IMR-90 (cell line): ENCODE measurements around the gene HMX1. TPM values are rescaled to one million over a fixed set of nuclear protein-coding genes. Genes with fewer than 3 reads are reported as not detected.

Experiments
- ATAC-seq: fragments of 200-7000 bp; cut with Tn5 transposase; 2 replicates; pipeline ENCODE4 v1.9.1; 2020; ENCODE audit warnings: low read depth, mild to moderate bottlenecking, moderate library complexity
- BruUV-seq: library from RNA; stranded (reverse); fragments of 400-500 nt; replicated peaks from 2 replicates; lab custom pipeline; 2021; lab: Mats Ljungman, UMichigan
- CTCF ChIA-PET: fragments of 300-600 bp; formaldehyde crosslinking; extraction: SDS; loops from one replicate; lab custom pipeline; 2021; ENCODE audit warnings: antibody characterized with exemption; lab: Yijun Ruan, JAX
- POLR2A ChIA-PET: fragments of 300-600 bp; sonication (Branson Sonifier 250); formaldehyde crosslinking; loops from one replicate; lab custom pipeline; 2022; ENCODE audit warnings: antibody characterized with exemption; ENCODE audit not compliant: unreplicated experiment; lab: Charles Lee
- DNase-seq: peaks from one replicate; pipeline ENCODE4 v3.0.0; 2013
- H2AFZ ChIP-seq: replicated peaks from 2 replicates; pipeline ENCODE3; 2013; ENCODE audit warnings: low read length, mild to moderate bottlenecking; ENCODE audit not compliant: poor library complexity
- H2AK5ac ChIP-seq: 2 replicates; pipeline ENCODE4 v1.6.1; 2013; ENCODE audit warnings: low read depth, low read length, inconsistent platforms
- H2AK9ac ChIP-seq: replicated peaks from 2 replicates; pipeline ENCODE3; 2013; ENCODE audit warnings: mild to moderate bottlenecking, low read depth, low read length, moderate library complexity; ENCODE audit not compliant: poor library complexity
- H2BK120ac ChIP-seq: 2 replicates; pipeline ENCODE4 v1.6.1; 2013; ENCODE audit warnings: low read depth, low read length, inconsistent platforms
- H2BK15ac ChIP-seq: 3 replicates; pipeline ENCODE4 v1.6.1; 2013; ENCODE audit warnings: low read depth, low read length, inconsistent platforms
- H2BK20ac ChIP-seq: 2 replicates; pipeline ENCODE4 v1.6.1; 2013; ENCODE audit warnings: low read depth, mild to moderate bottlenecking, inconsistent platforms, low read length, moderate library complexity
- H2BK5ac ChIP-seq: 2 replicates; pipeline ENCODE4 v1.6.1; 2013; ENCODE audit warnings: mild to moderate bottlenecking, low read depth, low read length, inconsistent platforms; ENCODE audit not compliant: poor library complexity, severe bottlenecking
- H3K14ac ChIP-seq: replicated peaks from 2 replicates; pipeline ENCODE4 v1.6.1; 2013; ENCODE audit warnings: low read depth, low read length, inconsistent platforms
- H3K18ac ChIP-seq: 2 replicates; pipeline ENCODE4 v1.6.1; 2013; ENCODE audit warnings: low read depth, low read length, control low read depth
- H3K23ac ChIP-seq: 2 replicates; pipeline ENCODE4 v1.6.1; 2013; ENCODE audit warnings: low read depth, low read length, inconsistent platforms
- H3K27ac ChIP-seq: 2 replicates; pipeline ENCODE4 v1.5.1; 2013; ENCODE audit warnings: mild to moderate bottlenecking, control low read depth, low read length; ENCODE audit not compliant: insufficient read depth
- H3K27me3 ChIP-seq: 2 replicates; pipeline ENCODE4 v1.6.1; 2013; ENCODE audit warnings: low read length; ENCODE audit not compliant: control insufficient read depth, insufficient read depth
- H3K36me3 ChIP-seq: 2 replicates; pipeline ENCODE4 v1.6.1; 2013; ENCODE audit warnings: low read length, mixed read lengths; ENCODE audit not compliant: control insufficient read depth, insufficient read depth
- H3K4ac ChIP-seq: 2 replicates; pipeline ENCODE4 v1.6.1; 2013; ENCODE audit warnings: low read depth, low read length, inconsistent platforms
- H3K4me1 ChIP-seq: 2 replicates; pipeline ENCODE4 v1.6.1; 2013; ENCODE audit warnings: low read length, mixed read lengths; ENCODE audit not compliant: control insufficient read depth, insufficient read depth
- H3K4me2 ChIP-seq: 2 replicates; pipeline ENCODE4 v1.6.1; 2013; ENCODE audit warnings: low read depth, mild to moderate bottlenecking, control low read depth, low read length, moderate library complexity
- H3K4me3 ChIP-seq: 2 replicates; pipeline ENCODE4 v1.5.1; 2013; ENCODE audit warnings: low read depth, mild to moderate bottlenecking, control low read depth, low read length, moderate library complexity; ENCODE audit not compliant: insufficient read depth
- H3K56ac ChIP-seq: 2 replicates; pipeline ENCODE4 v1.6.1; 2013; ENCODE audit warnings: low read length, inconsistent platforms; ENCODE audit not compliant: insufficient read depth; ENCODE audit errors: extremely low read depth
- H3K79me1 ChIP-seq, 2 experiments: 2 replicates each; pipeline ENCODE4 v1.6.1; 2013; ENCODE audit warnings: low read length in 2 of 2, inconsistent platforms in 1 of 2, low read depth in 1 of 2
- H3K9ac ChIP-seq: 2 replicates; pipeline ENCODE4 v1.6.1; 2013; ENCODE audit warnings: low read depth, low read length, control low read depth
- H3K9me1 ChIP-seq: 2 replicates; pipeline ENCODE4 v1.6.1; 2013; ENCODE audit warnings: low read length, inconsistent platforms; ENCODE audit not compliant: insufficient read depth
- H3K9me3 ChIP-seq: 2 replicates; pipeline ENCODE4 v1.6.1; 2013; ENCODE audit warnings: low read length; ENCODE audit not compliant: control insufficient read depth, insufficient read depth
- H4K20me1 ChIP-seq: 2 replicates; pipeline ENCODE4 v1.6.1; 2013; ENCODE audit warnings: low read length, inconsistent platforms; ENCODE audit not compliant: insufficient read depth
- H4K5ac ChIP-seq: 2 replicates; pipeline ENCODE4 v1.6.1; 2013; ENCODE audit warnings: mild to moderate bottlenecking, low read depth, low read length, control low read depth
- H4K8ac ChIP-seq, 2 experiments: 2 replicates each; pipeline ENCODE4 v1.6.1; 2013; ENCODE audit warnings: low read depth in 2 of 2, low read length in 2 of 2, control low read depth in 1 of 2, inconsistent platforms in 1 of 2
- H4K91ac ChIP-seq: 2 replicates; pipeline ENCODE4 v1.6.1; 2013; ENCODE audit warnings: low read depth, low read length, inconsistent platforms; ENCODE audit not compliant: insufficient read depth
- CHD1 ChIP-seq: IDR thresholded peaks from 2 replicates; pipeline ENCODE4 v1.6.1; 2012; ENCODE audit warnings: low read depth, low read length, improper control_type of control experiment
- CTCF ChIP-seq: conservative IDR thresholded peaks from 2 replicates; pipeline ENCODE4 v1.5.1; 2012; ENCODE audit warnings: mild to moderate bottlenecking, low read depth, low read length, improper control_type of control experiment
- FOS ChIP-seq: fragments of 150-350 bp; IDR thresholded peaks from 2 replicates; pipeline ENCODE4 v1.6.1; 2016; ENCODE audit warnings: low read depth, low read length
- MAFK ChIP-seq: IDR thresholded peaks from 2 replicates; pipeline ENCODE4 v1.6.1; 2012; ENCODE audit warnings: low read depth, low read length, improper control_type of control experiment
- MAZ ChIP-seq: IDR thresholded peaks from 2 replicates; pipeline ENCODE4 v1.6.1; 2012; ENCODE audit warnings: low read depth, mild to moderate bottlenecking, low read length, improper control_type of control experiment, moderate library complexity, borderline replicate concordance
- MXI1 ChIP-seq: IDR thresholded peaks from 2 replicates; pipeline ENCODE4 v1.6.1; 2012; ENCODE audit warnings: low read depth, mild to moderate bottlenecking, low read length, moderate library complexity, borderline replicate concordance
- NFE2L2 ChIP-seq: fragments of 150-350 bp; IDR thresholded peaks from 2 replicates; pipeline ENCODE4 v1.6.1; 2016; ENCODE audit warnings: low read depth, mild to moderate bottlenecking, low read length
- POLR2A ChIP-seq: IDR thresholded peaks from 2 replicates; pipeline ENCODE4 v1.6.1; 2012; ENCODE audit warnings: mild to moderate bottlenecking, low read depth, low read length
- RAD21 ChIP-seq: IDR thresholded peaks from 2 replicates; pipeline ENCODE4 v1.6.1; 2012; ENCODE audit warnings: low read length, improper control_type of control experiment
- RCOR1 ChIP-seq: IDR thresholded peaks from 2 replicates; pipeline ENCODE4 v1.6.1; 2012; ENCODE audit warnings: mild to moderate bottlenecking, low read length, improper control_type of control experiment; ENCODE audit not compliant: insufficient replicate concordance
- RFX5 ChIP-seq: IDR thresholded peaks from 2 replicates; pipeline ENCODE4 v1.8.0; 2012; ENCODE audit warnings: low read depth, mild to moderate bottlenecking, low read length, moderate library complexity
- SMC3 ChIP-seq: fragments of 150-350 bp; IDR thresholded peaks from 2 replicates; pipeline ENCODE4 v1.6.1; 2016; ENCODE audit warnings: low read depth, mild to moderate bottlenecking, antibody characterized with exemption, low read length, moderate library complexity
- USF2 ChIP-seq: fragments of 150-350 bp; IDR thresholded peaks from 2 replicates; pipeline ENCODE4 v1.6.1; 2017; ENCODE audit warnings: mild to moderate bottlenecking, antibody characterized with exemption, low read length, low read depth
- WGBS, 2 experiments: methylation state at CpG; one replicate each; pipeline versions ENCODE4 v1.1.5 to v1.1.7; 2013; ENCODE audit warnings: missing lambda C conversion rate in 2 of 2; ENCODE audit not compliant: insufficient read length in 1 of 2; ENCODE audit errors: extremely low coverage in 2 of 2; 5-methylcytosine and 5-hydroxymethylcytosine counted together
- dilution Hi-C: fragments of 300-500 bp; cut with HindIII; formaldehyde crosslinking; loops from one replicate; pipeline ENCODE4 v1.14.3; 2018; ENCODE audit warnings: low sequenced_read_pairs; ENCODE audit not compliant: unreplicated experiment
- in situ Hi-C: fragments of 300-500 bp; cut with MboI; formaldehyde crosslinking; loops from 3 replicates; pipeline ENCODE4 v1.14.3; 2019; ENCODE audit warnings: low sequenced_read_pairs, inconsistent platforms, mixed read lengths
- intact Hi-C: fragments of 100-400 bp; cut with micrococcal nuclease; formaldehyde crosslinking; loops from 2 replicates; pipeline ENCODE4 v1.10.0; 2022
- polyA plus RNA-seq, 3 experiments: library from polyadenylated mRNA; depleted of rRNA; stranded (reverse); fragments of >200 nt; gene quantifications; 2 replicates each; pipeline ENCODE4 v1.2.3, GENCODE V29; 2012; ENCODE audit warnings: low replicate concordance in 1 of 3
- total RNA-seq: library from RNA; depleted of rRNA; stranded (reverse); fragments of >200 nt; gene quantifications from 2 replicates; pipeline ENCODE4 v1.2.3, GENCODE V29; 2012

Gene HMX1
- total and polyA plus RNA-seq, 2 of the 4 experiments (the other 2 are of a cell fraction) = not detected

- Histone ChIP-seq H4K91ac (no peak overlapping the region), H3K9me3 (peaks cover 2% of the 10 kb centered on the region; the same call in 1 of the 2 replicates), H2BK5ac (no peak overlapping the region), H4K20me1 (no peaks in the 10 kb centered on the region), H3K9me1 (no peaks in the 10 kb centered on the region), H3K23ac (no peak overlapping the region), H3K4ac (no peak overlapping the region), H3K4me3 (no peak overlapping the region), H3K79me1 (no peaks in the 10 kb centered on the region), H3K27ac (no peak overlapping the region), H2BK15ac (no peak overlapping the region), H3K56ac (no peak overlapping the region), H3K36me3 (no peaks in the 10 kb centered on the region), H3K4me2 (no peak overlapping the region), H2AFZ (no peak overlapping the region), H3K14ac (no peak overlapping the region), H2BK20ac (no peak overlapping the region), H4K5ac (no peak overlapping the region), H3K27me3 (peaks cover 2% of the 10 kb centered on the region; the same call in 1 of the 2 replicates), H3K18ac (no peak overlapping the region), H3K9ac (no peak overlapping the region), H4K8ac (no peak overlapping the region), H2AK9ac (no peak overlapping the region), H2BK120ac (no peak overlapping the region), H3K4me1 (no peaks in the 10 kb centered on the region), H2AK5ac (no peak overlapping the region)
- CTCF ChIA-PET = no interaction called here
- in situ Hi-C loops = no loop called here
- no TSS peak for BruUV-seq
- POLR2A ChIA-PET = no interaction called here
- dilution Hi-C loops = no loop called here
- DNase-seq (no peak), ATAC-seq (no peak)
- WGBS, 2 experiments = 55% methylated on average over 5 of the region's 14 CpGs; no CpG with 5 or more reads in 1 of the 2 experiments
- TF ChIP-seq CHD1 (no peak), RFX5 (no peak), MAFK (no peak), SMC3 (no peak), MAZ (no peak), RCOR1 (no peak), CTCF (no peak), RAD21 (no peak), FOS (no peak), USF2 (no peak), NFE2L2 (no peak), MXI1 (no peak), POLR2A (no peak)
- intact Hi-C loops = no loop called here
These were observed 26.5 kb downstream of the HMX1 start for GRCh38 chr4:8844976-8845690.
